GM21447 (cell line): ENCODE data around the gene ATP5ME.

Experiments used
- ATAC-seq: cut with Tn5 transposase; IDR thresholded peaks from one replicate; pipeline ENCODE4 v1.9.1; 2021; ENCODE audit not compliant: unreplicated experiment

Gene ATP5ME

DNA sequence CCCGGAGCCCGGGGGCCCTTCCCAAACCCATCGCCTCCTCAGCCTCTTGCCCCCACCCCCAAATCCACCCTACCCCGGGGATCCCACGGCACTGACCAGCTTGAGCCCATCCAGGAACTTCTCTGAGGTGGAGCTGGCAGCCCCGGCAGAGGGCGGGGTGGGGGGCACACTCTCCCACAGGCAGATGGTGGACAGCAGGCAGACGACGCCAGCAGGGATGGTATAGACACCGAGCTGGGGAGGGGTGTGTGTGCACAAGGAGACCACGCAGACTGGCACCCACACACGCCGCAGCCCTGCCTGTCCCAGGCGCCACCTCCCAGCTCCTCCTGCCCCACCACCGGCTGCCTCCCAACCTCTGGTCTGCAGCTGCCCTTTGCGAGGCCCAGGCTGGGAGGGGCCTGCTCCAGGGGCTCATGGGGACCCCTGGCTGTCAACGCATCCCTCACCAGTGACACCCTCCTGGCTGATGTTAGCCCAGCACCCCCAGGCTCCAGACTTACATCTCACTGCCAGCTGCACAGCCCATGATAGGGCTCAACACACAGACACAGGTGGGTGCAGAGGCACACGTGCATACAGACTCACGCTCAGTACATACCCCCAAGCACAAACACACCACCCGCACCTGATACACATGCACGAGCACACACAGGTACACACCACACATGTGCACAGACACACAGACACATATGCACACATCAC, 10.7 kb upstream of the ATP5ME start:
- ATAC-seq = no peak

- no peak for ATAC-seq
These were observed 10.0 kb upstream of the ATP5ME start for GRCh38 chr4:683982-684622.

GRCh38 chr4:683247-683897, 9.3 kb upstream of the ATP5ME start:
- ATAC-seq = no peak

GRCh38 chr4:682490-683172, 8.6 kb upstream of the ATP5ME start:
- ATAC-seq = no peak

DNA sequence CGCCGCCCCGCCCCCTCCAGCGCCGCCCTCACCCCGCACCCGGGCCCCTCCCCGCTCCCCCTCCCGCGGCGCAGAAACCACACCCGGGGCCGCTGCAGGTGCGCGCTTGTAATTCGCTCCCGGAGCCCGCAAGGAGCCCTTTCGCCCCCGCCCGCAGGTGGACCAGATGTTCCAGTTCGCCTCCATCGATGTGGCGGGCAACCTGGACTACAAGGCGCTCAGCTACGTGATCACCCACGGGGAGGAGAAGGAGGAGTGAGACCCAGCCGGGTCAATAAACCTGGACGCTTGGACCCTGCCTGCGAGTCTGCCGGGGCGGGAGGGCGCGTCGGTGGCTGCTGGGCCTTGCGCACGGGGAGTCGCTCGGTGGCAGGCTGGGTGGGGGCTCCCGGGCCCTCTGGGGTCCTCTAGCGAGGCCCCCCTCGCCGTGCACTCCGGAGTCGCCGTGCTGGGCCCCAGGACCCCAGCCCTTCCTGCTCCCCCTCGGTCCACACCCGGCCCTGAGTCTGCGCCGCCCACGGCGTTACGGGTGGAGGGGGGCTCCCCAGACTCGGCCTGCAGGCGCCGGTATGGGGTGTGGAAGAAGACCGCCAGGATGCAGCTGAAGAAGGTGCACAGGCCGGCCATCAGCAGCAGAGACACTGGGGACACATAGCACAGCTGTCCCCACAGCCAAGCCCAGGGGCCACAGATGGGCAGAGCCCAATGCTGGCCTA, 7.8 kb upstream of the ATP5ME start:
- no peak for ATAC-seq

DNA sequence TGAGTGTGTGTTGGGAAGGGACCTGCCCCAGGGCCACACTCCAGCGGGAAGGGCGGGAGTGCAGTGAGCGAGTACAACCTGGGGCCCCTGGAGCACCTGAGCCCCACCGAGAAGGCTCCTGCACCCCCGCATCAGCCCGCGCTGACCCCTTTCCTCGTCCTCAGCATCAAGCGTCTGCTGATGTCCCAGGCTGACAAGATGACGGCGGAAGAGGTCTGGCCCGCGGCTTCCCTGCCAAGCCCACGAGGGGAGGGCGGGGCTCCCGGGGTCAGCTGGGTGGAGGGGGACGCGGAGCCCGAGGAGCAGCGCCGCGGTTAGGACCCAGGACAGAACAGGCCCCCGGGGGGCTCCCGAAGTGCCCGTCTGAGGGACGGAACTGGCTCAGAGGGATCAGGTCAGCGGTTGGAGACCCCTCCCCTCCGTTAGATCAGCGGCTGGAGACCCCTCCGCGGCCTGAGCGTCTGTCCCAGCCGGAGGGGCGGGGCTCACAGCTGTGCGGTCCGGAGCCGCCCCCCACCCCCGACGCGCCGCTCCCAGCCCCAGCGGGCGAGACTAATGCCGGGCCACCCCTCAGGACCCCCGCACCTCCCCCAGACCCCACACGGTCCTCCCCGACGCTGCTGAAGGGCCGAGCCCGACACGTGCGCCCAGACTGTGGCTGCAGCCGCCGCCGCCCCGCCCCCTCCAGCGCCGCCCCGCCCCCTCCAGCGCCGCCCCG, 7.0 kb upstream of the ATP5ME start:
- no peak for ATAC-seq

- no peak for ATAC-seq
These were observed 6.5 kb upstream of the ATP5ME start for GRCh38 chr4:680551-680927.

GRCh38 chr4:680091-680490, 6.0 kb upstream of the ATP5ME start:
- ATAC-seq = no peak

- ATAC-seq = no peak
These were observed 5.6 kb upstream of the ATP5ME start for GRCh38 chr4:679629-680028.

- ATAC-seq = no peak
These were observed 5.0 kb upstream of the ATP5ME start for GRCh38 chr4:679104-679481.

DNA sequence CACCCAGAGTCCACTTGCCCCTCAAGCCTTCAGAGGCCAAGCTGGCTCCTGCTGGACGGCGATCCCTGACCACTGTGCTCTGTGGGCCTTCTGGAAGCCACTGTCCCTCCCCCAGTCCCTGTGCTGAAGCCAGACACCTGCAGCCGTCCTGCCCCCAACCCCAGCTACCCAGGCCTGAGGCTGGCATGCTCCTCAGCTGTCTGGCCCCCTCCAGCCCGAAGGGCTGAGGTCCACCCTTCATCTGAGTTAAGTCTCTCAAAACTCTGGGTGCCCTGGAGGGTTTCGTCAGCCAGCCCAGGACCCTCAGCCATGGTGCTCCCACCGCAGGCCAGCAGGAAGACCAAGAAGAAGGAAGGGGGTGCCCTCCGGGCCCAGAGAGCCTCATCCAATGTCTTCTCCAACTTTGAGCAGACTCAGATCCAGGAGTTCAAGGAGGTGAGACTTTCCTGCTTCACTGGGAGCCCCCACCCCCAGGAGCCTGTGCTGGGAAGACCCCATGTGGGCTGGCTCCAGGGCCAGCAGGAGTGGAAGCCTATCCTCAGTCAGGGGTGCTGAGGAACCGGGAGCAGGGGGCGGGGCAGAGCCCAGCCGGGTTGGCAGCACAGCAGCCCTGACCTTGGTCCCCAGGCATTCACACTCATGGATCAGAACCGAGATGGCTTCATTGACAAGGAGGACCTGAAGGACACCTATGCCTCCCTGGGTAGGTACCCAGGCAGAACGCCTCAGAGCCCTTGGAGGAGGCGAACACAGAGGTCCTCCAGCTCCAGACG, 4.4 kb upstream of the ATP5ME start:
- ATAC-seq = no peak

- no peak for ATAC-seq
These were observed 3.6 kb upstream of the ATP5ME start for GRCh38 chr4:677431-678293.

DNA sequence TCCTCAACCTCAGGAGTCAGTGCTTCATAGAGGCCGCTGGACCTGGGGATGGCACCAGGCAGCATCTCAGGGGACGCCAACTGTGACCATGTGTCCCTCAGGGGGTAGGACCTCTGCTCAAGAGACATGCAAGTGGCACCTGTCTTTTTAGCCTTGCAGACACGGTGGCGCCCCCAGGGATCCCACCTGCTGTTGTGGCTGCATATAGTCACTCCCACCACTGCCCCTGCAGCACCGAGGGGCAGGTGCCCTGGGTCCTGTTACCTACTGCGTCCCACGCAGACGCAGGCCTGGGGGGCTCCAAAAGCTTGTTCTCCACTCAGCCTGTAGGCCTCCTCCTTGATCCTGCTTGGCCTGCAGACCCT, 2.8 kb upstream of the ATP5ME start:
- no peak for ATAC-seq

GRCh38 chr4:675980-676870, 2.1 kb upstream of the ATP5ME start:
- ATAC-seq = peak; percentile 27

- peak; percentile 1 for ATAC-seq
These were observed 1.2 kb upstream of the ATP5ME start for GRCh38 chr4:675036-675882.

DNA sequence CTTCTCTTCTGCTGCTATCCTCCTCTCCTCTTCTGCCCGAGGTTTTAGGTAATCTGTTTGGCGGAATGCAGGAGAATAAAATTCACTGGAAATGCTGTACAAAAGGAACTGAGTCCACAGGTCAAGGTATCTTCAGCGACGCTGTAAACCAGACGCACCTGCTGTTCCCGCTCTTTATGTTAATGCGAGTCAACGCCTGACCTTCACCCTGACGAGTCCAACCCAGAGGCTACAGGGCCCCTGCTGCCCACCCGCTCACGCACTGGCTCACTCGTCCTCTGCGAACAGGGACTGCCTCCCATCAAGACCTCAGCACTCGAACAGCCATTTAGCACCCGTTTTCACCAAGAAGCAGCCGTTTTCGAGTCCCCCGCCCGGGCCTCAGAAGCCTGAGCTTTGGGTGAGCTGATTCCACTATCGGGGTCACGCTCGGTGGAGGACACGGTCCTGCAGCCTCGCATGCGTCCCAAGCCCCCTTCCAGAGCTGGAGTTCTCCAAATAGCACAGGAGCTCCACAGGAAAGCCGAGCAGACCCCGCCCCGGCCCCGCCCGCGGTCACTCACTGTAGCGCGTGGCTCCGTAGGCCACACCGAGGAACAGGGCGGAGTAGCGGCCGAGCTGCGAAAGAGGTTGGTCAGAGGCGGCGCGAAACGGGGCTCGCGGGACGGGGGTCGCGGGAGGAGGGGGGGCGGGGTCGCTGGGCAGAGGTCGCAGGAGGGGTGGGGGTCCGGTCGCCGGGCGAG, 556 bp downstream of the ATP5ME start:
- no peak for ATAC-seq
